Gastrocnemius medialis (tissue), 4 donors: Measurements from ENCODE around the gene ITFG2. TPM values are rescaled to one million over a fixed set of nuclear protein-coding genes. Genes with fewer than 3 reads are reported as not detected.
A peak's percentile ranks its signal among the peaks of the same experiment; 100 is the strongest.
"Not testable (repeated sequence)": the region's sequence is repeated elsewhere in the genome, so short reads cannot be mapped to it uniquely, and the experiment has no call there.

ENCODE experiments used
- ATAC-seq, 2 donors: fragments of 150-250 bp; one replicate each; pipeline ENCODE4 v1.9.1; 2016
- DNase-seq, 2 donors: peaks; one replicate each; pipeline ENCODE4 v3.0.0-alpha.2; 2019
- H3K27ac ChIP-seq, 4 donors: fragments of 200-600 bp; sonication (generic); 1 replicate in 1 of 4; 2 replicates in 3 of 4; pipeline ENCODE4 v1.5.1; 2016 to 2018; ENCODE audit warnings: mild to moderate bottlenecking in 2 of 4, moderate library complexity in 1 of 4
- H3K27me3 ChIP-seq, 3 donors: fragments of 200-600 bp; sonication (generic) in 2 of 3; 1 replicate in 1 of 3; 2 replicates in 2 of 3; pipeline versions ENCODE4 v1.5.1 to v1.6.0; 2016 to 2019; ENCODE audit warnings: mild to moderate bottlenecking in 1 of 3, moderate library complexity in 1 of 3
- H3K36me3 ChIP-seq, 2 donors: fragments of 200-600 bp; sonication (generic) in 1 of 2; one replicate each; pipeline ENCODE4 v1.5.1; 2017 to 2018
- H3K4me1 ChIP-seq, 2 donors: fragments of 200-600 bp; sonication (generic) in 1 of 2; one replicate each; pipeline ENCODE4 v1.5.1; 2016 to 2017; ENCODE audit warnings: mild to moderate bottlenecking in 2 of 2
- H3K4me3 ChIP-seq, 4 donors: fragments of 200-600 bp; sonication (generic) in 3 of 4; 1 replicate in 1 of 4; 2 replicates in 3 of 4; pipeline ENCODE4 v1.5.1; 2016 to 2019; ENCODE audit warnings: mild to moderate bottlenecking in 2 of 4
- H3K9me3 ChIP-seq, 3 donors: fragments of 200-600 bp; sonication (generic) in 2 of 3; 1 replicate in 1 of 3; 2 replicates in 2 of 3; pipeline ENCODE4 v1.5.1; 2016 to 2019
- POLR2A ChIP-seq, 2 donors: fragments of 450-650 bp; IDR thresholded peaks; one replicate each; pipeline ENCODE4 v1.6.1; 2017; ENCODE audit warnings: antibody characterized with exemption in 2 of 2, mild to moderate bottlenecking in 2 of 2, moderate library complexity in 2 of 2
- in situ Hi-C, 4 donors: fragments of 200-750 bp; cut with MboI; loops; one replicate each; pipeline versions ENCODE4 v1.15.0 to v1.8.0; 2017; ENCODE audit warnings: low sequenced_read_pairs in 4 of 4
- intact Hi-C: fragments of 100-400 bp; cut with DNase I; formaldehyde crosslinking; loops from one replicate; pipeline ENCODE4 v1.15.1; 2023; ENCODE audit warnings: low total_unique reads
- total RNA-seq, 4 donors: library from RNA; depleted of rRNA; stranded (reverse); fragments of >200 nt; gene quantifications; one replicate each; pipeline versions ENCODE4 v1.1.0 to v1.2.3, GENCODE V29; 2016
- TF ChIP-seq, protein P1 (sequence below), 5 experiments: fragments of 450-650 bp in 3 of 5; fragments of 200-600 bp in 2 of 5; sonication (generic) in 2 of 5; IDR thresholded peaks in 4 of 5; conservative IDR thresholded peaks in 1 of 5; 1 replicate in 4 of 5; 2 replicates in 1 of 5; pipeline ENCODE4 v1.5.1; 2016 to 2019; ENCODE audit warnings: antibody characterized with exemption in 5 of 5, mild to moderate bottlenecking in 3 of 5, moderate library complexity in 3 of 5

Gene ITFG2
- total RNA-seq, 4 donors from 2014 or later, result 5.1 to 7.2 (median 5.9) TPM

DNA sequence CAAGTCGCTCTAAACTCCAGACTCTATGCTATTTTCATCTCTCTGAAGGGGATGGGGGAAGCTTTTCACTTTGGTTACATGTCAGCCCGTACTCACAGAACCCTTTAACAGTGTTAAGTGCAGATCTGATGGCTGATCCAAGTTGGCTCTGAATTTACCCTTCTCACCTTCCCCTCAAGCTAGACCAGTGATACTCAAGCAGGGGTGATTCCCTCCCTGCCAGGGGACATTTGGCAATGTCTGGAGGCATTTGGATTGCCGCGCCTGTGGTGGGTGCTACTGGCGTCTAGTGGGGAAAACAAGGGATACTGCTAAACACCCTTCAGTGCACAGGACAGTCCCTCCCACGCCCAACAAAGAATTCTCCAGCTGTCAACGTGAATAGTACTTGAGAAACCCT, 50.4 kb downstream of the ITFG2 start:
- no peaks in the 10 kb centered on the region for H3K9me3 ChIP-seq
- intact Hi-C loops (no loop called here), in situ Hi-C loops (no loop called here)
- H3K4me1 ChIP-seq, result peaks cover 13 to 16% of the 10 kb centered on the region in 2 donors
- no peaks in the 10 kb centered on the region for H3K36me3 ChIP-seq
- no peak for TF ChIP-seq POLR2A (IDR thresholded peaks at IDR 0.05)
- TF ChIP-seq, protein P1, sequence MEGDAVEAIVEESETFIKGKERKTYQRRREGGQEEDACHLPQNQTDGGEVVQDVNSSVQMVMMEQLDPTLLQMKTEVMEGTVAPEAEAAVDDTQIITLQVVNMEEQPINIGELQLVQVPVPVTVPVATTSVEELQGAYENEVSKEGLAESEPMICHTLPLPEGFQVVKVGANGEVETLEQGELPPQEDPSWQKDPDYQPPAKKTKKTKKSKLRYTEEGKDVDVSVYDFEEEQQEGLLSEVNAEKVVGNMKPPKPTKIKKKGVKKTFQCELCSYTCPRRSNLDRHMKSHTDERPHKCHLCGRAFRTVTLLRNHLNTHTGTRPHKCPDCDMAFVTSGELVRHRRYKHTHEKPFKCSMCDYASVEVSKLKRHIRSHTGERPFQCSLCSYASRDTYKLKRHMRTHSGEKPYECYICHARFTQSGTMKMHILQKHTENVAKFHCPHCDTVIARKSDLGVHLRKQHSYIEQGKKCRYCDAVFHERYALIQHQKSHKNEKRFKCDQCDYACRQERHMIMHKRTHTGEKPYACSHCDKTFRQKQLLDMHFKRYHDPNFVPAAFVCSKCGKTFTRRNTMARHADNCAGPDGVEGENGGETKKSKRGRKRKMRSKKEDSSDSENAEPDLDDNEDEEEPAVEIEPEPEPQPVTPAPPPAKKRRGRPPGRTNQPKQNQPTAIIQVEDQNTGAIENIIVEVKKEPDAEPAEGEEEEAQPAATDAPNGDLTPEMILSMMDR (IDR thresholded peaks at IDR 0.05 in 4 of 5, conservative IDR thresholded peaks at IDR 0.05 in 1 of 5), result no peak
- peak overlapping the region; percentile 39 to 68 (median 46) for H3K27ac ChIP-seq
- no peaks in the 10 kb centered on the region for H3K27me3 ChIP-seq
- DNase-seq (peak; percentile 22 to 80), ATAC-seq (peak; percentile 70 to 87)
- no peak overlapping the region for H3K4me3 ChIP-seq

DNA sequence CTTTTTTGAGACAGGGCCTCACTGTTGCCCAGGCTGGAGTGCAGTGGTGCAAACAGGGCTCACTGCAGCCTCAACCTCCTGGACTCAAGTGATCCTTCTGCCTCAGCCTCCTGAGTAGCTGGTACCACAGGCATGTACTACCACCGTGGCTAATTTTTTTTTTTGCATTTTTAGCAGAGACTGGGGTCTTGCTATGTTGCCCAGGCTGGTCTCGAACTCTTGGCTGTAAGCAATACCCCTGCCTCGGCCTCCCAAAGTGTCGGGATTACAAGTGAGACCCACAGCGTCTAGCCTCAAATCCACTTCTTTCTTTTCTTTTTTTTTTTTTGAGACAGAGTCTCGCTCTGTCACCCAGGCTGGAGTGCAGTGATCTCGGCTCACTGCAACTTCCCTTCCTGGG, 50.9 kb downstream of the ITFG2 start:
- ATAC-seq, DNase-seq, intact Hi-C loops, in situ Hi-C loops, H3K9me3 ChIP-seq, H3K4me3 ChIP-seq, H3K36me3 ChIP-seq, H3K27me3 ChIP-seq: not testable (repeated sequence)
- Histone ChIP-seq H3K27ac (peak overlapping the region; percentile 39 to 68 (median 46)), H3K4me1 (peaks cover 10 to 11% of the 10 kb centered on the region in 2 donors)

DNA sequence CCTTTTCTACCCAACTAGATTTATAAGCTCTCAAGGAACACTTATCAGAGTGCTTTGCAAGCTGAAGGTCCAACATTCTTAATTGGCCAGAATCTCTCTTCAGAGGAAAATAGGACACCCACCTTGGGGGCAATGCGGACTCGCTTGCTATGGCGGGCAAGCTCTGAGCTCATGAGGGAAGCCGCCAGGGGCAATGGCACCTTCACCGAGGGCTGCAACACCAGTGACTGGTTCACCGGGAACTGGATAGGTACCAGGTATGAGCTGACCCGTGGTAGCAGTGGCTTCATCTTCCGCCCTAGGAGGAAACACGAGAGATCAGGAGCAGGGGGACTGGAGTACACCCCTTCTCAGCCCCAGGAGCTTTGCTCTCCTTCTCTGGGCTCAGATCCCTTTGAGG, 51.7 kb downstream of the ITFG2 start:
- DNase-seq, result no peak
- no peak for ATAC-seq
- H3K27ac ChIP-seq, result no peak overlapping the region
- H3K27me3 ChIP-seq, result no peaks in the 10 kb centered on the region
- in situ Hi-C loops (no loop called here), intact Hi-C loops (no loop called here)
- no peaks in the 10 kb centered on the region for H3K36me3 ChIP-seq
- TF ChIP-seq POLR2A (IDR thresholded peaks at IDR 0.05), result no peak
- TF ChIP-seq, protein P1 (IDR thresholded peaks at IDR 0.05 in 4 of 5, conservative IDR thresholded peaks at IDR 0.05 in 1 of 5), result no peak
- H3K9me3 ChIP-seq, result no peaks in the 10 kb centered on the region
- no peak overlapping the region for H3K4me3 ChIP-seq
- peaks cover 2 to 3% of the 10 kb centered on the region in 2 donors for H3K4me1 ChIP-seq

DNA sequence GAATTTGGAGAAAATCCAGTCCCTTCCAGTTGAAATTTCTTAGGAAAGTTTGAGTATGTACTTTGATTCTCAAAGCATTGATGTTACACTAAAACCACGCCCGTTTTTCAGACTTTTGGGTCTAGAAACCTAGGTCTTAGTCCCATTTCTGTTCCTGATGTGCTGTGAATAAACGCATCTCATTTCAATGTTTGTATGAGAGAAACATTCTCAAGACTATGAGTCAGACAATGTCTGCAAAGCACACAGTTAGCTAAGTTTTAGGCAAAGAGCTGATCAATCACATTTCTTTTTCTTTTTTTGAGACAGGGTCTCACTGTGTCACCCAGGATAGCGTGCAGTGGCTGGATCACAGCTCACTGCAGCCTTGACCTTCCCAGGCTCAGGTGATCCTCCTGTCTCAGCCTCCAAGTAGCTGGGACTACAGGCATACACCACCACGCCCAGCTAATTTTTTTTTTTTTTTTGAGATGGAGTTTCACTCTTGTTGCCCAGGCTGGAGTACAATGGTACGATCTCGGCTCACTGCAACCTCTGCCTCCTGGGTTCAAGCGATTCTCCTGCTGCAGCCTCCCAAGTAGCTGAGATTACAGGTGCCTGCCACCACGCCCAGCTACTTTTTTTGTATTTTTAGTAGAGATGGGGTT, 56.6 kb downstream of the ITFG2 start:
- H3K4me3 ChIP-seq, H3K4me1 ChIP-seq, H3K36me3 ChIP-seq, H3K27ac ChIP-seq, ATAC-seq, H3K9me3 ChIP-seq, intact Hi-C loops, DNase-seq, H3K27me3 ChIP-seq, in situ Hi-C loops: not testable (repeated sequence)

Other genes starting within 250 kb of the ITFG2 start
- gene FKBP4, start 17.7 kb upstream of the ITFG2 start, total RNA-seq, result 10 to 100 TPM; 41.9 to 96.0 (median 53.0) TPM
- 1 to 10 TPM in 3 of 4 donors, not detected in 1; 1.3 to 5.2 (median 2.0) TPM for gene NRIP2, start 22.4 kb downstream of the ITFG2 start, total RNA-seq
- under 1 TPM in 1 of 4 donors, not detected in 3; 0.68 TPM for gene TEX52, start 44.4 kb downstream of the ITFG2 start, total RNA-seq
- 1 to 10 TPM in 1 of 4 donors, under 1 TPM in 1, not detected in 2; 0.95 to 1.1 TPM for gene FOXM1, start 64.5 kb downstream of the ITFG2 start, total RNA-seq
- gene RHNO1, start 64.6 kb downstream of the ITFG2 start, total RNA-seq, result 10 to 100 TPM in 1 of 4 donors, 1 to 10 TPM in 3; 4.9 to 11.8 (median 6.7) TPM
- gene TULP3, start 78.2 kb downstream of the ITFG2 start, total RNA-seq, result 10 to 100 TPM in 2 of 4 donors, 1 to 10 TPM in 2; 2.8 to 15.8 (median 11.2) TPM
- 100 to 1,000 TPM in 2 of 4 donors, 10 to 100 TPM in 2; 91.1 to 201 (median 122) TPM for gene TEAD4, start 146.7 kb downstream of the ITFG2 start, total RNA-seq